Neural progenitor cell (in vitro differentiated cells): ENCODE data around the gene CIC.

Source experiments
- CTCF ChIP-seq: fragments of 200-600 bp; sonication (generic); IDR thresholded peaks from 2 replicates; pipeline ENCODE4 v1.5.1; 2017; ENCODE audit warnings: antibody characterized with exemption, mild to moderate bottlenecking
- EZH2 ChIP-seq: fragments of 200-600 bp; sonication (generic); IDR thresholded peaks from 2 replicates; pipeline ENCODE4 v1.6.1; 2017; ENCODE audit warnings: antibody characterized with exemption, mild to moderate bottlenecking, moderate library complexity
- EZH2phosphoT487 ChIP-seq: fragments of 200-600 bp; sonication (generic); IDR thresholded peaks from 2 replicates; pipeline ENCODE4 v1.6.1; 2017; ENCODE audit warnings: antibody characterized with exemption

DNA sequence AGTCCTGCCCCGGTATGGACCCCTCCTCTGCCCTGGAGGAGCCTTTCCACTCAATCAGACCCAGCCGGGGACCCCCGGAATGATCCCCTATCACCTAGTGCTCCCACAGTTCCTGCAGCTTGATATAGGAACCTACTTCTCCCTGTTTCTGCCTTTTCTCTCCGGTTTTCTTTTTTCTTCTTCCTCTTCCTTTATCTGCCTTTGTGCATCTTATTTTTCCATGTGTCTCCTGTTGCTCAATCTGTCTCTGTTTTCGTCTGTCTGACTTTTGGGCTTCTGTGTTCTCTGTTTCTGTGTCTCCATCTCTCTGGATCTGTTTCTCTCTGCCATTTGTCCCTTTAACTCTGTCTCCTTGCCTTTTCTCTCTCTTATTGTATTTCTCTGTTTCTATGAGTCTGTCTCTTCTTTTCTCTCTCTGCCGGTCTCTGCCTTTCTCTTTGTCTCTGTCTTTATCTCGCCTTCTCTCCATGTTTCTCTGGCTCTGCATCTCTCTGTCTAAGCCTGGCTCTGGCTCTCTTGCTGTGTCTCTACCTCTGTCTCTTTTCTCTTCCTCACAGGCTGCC is 66.4 kb downstream of the CIC start:
- TF ChIP-seq CTCF (no peak), EZH2 (no peak), EZH2phosphoT487 (no peak)
